Activated naive CD4-positive, alpha-beta T cell treated with anti-CD3 and anti-CD28 coated beads, Interleukin-2, amount 10 ng/mL, durations not matched to agents 7 days and 5 days (primary cell): Measurements from ENCODE around the gene OGFOD2.
A peak's percentile ranks its signal among the peaks of the same experiment; 100 is the strongest.
"Not testable (repeated sequence)": the region's sequence is repeated elsewhere in the genome, so short reads cannot be mapped to it uniquely, and the experiment has no call there.

Experiments used
- CTCF ChIA-PET: fragments of 350-600 bp; sonication (Branson Sonifier 250); formaldehyde crosslinking; loops from one replicate; lab custom pipeline; 2021; ENCODE audit warnings: antibody characterized with exemption; lab: Charles Lee
- DNase-seq: peaks from one replicate; pipeline ENCODE4 v3.0.0-alpha.2; 2020
- H3K27ac Mint-ChIP-seq: one replicate; pipeline ENCODE4 v1.8.0; 2021; ENCODE audit warnings: mild to moderate bottlenecking, moderate library complexity, mixed read lengths
- H3K27me3 Mint-ChIP-seq: one replicate; pipeline ENCODE4 v1.8.0; 2021; ENCODE audit warnings: mild to moderate bottlenecking, mixed read lengths
- H3K36me3 Mint-ChIP-seq: one replicate; pipeline ENCODE4 v1.8.0; 2021; ENCODE audit warnings: mixed read lengths
- H3K4me1 Mint-ChIP-seq: one replicate; pipeline ENCODE4 v1.8.0; 2021; ENCODE audit warnings: mixed read lengths
- H3K4me3 Mint-ChIP-seq: one replicate; pipeline ENCODE4 v1.8.0; 2021; ENCODE audit warnings: mild to moderate bottlenecking, moderate library complexity, mixed read lengths
- H3K9me3 Mint-ChIP-seq: one replicate; pipeline ENCODE4 v1.8.0; 2021; ENCODE audit warnings: mixed read lengths

The OGFOD2 gene

DNA sequence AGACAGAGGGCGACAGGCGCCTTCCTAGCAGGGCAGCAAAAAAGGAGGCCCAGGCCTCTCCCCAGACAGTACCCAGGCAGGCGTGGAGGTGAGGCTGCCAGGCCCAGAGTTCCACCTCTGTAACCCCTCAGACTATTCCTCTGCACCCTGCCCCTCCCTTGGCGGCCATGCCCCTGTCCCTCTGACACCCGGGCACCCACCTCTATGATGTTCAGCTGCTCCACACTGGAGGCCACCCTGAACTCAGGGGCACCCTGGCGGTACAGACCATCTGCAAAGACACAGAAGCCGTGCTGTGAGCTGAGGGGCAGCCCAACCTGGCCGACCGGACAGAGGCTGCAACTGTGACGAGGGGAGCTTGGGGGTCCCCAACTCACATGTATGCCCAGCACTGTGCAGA, 25.5 kb downstream of the OGFOD2 start:
- H3K27me3 Mint-ChIP-seq, result no peaks in the 10 kb centered on the region
- CTCF ChIA-PET, result no interaction called here

DNA sequence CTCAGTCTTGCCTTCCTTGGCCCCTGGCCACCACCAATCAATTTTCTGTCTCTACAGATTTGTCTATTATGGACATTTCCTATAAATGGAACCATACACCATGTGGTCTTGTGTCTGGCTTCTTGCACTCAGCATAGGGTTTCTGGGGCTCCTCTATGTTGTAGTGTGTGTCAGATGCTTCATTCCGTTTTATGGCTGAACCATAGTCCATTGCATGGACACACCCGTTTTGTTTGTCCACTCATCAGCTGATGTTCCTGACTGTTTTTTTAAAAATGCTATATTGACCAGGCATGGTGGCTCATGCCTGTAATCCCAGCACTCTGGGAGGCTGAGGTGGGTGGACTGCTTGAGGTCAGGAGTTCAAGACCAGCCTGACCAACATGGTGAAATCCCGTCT, 26.4 kb downstream of the OGFOD2 start:
- Mint-ChIP-seq H3K27me3 (no peaks in the 10 kb centered on the region), H3K4me3 (no peak overlapping the region), H3K4me1 (no peaks in the 10 kb centered on the region), H3K27ac (no peak overlapping the region), H3K9me3 (no peaks in the 10 kb centered on the region), H3K36me3 (peaks cover 4% of the 10 kb centered on the region)
- no peak for DNase-seq
- CTCF ChIA-PET, result no interaction called here

More for the DNA sequence above, 25.5 kb downstream of the OGFOD2 start:
- DNase-seq, result no peak
- H3K9me3 Mint-ChIP-seq, result no peaks in the 10 kb centered on the region
- H3K27ac Mint-ChIP-seq, result no peak overlapping the region
- H3K4me3 Mint-ChIP-seq, result no peak overlapping the region
- H3K4me1 Mint-ChIP-seq, result no peaks in the 10 kb centered on the region
- H3K36me3 Mint-ChIP-seq, result peaks cover 4% of the 10 kb centered on the region

DNA sequence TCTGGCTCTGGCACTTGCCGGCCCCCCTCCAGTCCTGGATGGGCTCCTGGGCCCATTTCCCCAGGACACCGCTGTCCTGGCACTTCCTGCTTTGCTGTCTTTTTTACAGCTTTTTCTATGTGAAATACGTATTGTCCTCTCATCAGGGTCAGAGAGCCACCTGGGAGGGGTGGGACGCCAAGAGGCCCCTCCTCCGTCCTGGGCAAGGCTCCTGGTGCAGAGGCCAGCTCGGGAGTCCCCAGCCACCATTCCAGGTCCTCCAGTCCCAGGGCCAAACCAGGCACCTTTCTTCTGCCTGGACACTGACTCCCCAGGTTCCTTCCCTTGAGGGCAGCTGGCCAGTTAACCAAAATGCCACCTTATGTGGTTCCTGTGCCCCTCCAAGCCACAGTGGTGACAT, 28.2 kb downstream of the OGFOD2 start:
- Mint-ChIP-seq H3K36me3 (peaks cover 9% of the 10 kb centered on the region), H3K27me3 (no peaks in the 10 kb centered on the region), H3K4me3 (no peak overlapping the region), H3K27ac (peak overlapping the region; percentile 76), H3K9me3 (no peaks in the 10 kb centered on the region), H3K4me1 (no peaks in the 10 kb centered on the region)
- DNase-seq, result no peak
- CTCF ChIA-PET, result no interaction called here

DNA sequence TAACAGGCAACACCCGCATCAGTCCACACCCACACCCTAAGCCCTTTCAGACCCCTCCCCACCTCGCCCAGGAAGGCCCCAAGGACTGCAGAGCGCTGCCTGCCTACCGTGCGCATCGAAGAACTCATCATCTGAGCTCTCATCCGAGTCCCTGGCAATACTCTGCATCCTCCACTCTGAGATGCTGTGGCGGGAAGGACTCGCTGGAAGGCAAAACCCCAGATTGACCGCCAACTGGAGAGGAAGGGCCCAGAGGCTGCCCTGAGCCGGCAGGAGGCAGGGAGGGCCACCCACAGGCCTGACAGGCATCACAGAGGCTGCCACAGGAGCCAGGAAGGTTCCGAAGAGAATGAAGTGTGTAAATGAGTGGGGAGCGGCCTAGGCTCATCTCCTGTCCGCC, 29.2 kb downstream of the OGFOD2 start:
- CTCF ChIA-PET, result no interaction called here
- Mint-ChIP-seq H3K27me3 (no peaks in the 10 kb centered on the region), H3K27ac (no peak overlapping the region), H3K36me3 (peaks cover 13% of the 10 kb centered on the region), H3K4me3 (no peak overlapping the region), H3K9me3 (no peaks in the 10 kb centered on the region), H3K4me1 (no peaks in the 10 kb centered on the region)
- no peak for DNase-seq

DNA sequence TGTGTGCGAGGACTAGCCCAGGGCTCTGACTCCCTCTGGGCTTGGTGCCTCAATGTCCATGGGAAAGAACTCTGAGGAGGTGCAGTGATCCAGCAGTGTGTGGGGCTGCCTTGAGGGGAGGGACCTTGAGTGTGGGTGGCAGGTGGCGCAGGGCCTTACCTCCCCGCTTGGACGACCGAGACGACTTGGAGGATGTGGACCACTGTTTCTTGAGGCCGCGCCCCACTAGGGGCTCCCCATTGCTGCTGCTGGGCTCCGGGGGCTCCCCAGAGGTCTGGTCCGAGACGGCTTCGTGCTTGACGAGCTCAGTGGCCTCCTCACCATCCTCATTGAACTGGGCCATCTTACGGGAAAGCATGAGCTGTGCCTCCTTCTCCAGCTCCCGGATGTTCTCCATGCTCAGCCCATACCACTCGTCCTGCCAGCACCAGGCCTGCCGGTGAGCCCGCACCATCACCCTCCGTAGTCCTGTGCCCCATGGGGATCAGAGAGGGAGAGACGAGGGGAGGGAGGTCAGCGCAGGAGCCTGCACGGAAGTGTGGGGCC, 30.1 kb downstream of the OGFOD2 start:
- H3K27me3 Mint-ChIP-seq, result no peaks in the 10 kb centered on the region
- CTCF ChIA-PET, result no interaction called here
- no peak for DNase-seq

DNA sequence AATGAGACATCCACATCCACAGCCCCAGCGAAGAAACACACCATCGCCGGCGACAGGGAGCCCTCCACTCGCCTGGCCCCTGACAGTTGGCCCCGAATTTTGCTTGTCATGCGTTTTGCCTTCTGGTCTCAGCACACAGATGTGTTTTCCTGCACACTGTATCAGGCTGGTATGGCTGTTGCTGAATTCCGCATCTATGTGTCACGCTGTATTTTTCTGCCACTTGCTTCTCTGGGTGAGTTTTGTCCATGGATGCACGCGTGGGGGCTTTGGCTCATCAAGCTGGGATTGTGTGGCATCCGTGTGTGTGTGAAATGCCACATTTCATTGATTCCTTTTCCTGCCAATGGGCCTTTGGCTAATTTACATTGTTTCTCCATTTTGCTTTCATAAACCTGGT, 31.9 kb downstream of the OGFOD2 start:
- peaks cover 11% of the 10 kb centered on the region for H3K36me3 Mint-ChIP-seq

More for the DNA sequence above, 30.1 kb downstream of the OGFOD2 start:
- no peaks in the 10 kb centered on the region for H3K9me3 Mint-ChIP-seq
- H3K27ac Mint-ChIP-seq, result no peak overlapping the region
- no peak overlapping the region for H3K4me3 Mint-ChIP-seq
- H3K36me3 Mint-ChIP-seq, result peaks cover 13% of the 10 kb centered on the region
- no peaks in the 10 kb centered on the region for H3K4me1 Mint-ChIP-seq

DNA sequence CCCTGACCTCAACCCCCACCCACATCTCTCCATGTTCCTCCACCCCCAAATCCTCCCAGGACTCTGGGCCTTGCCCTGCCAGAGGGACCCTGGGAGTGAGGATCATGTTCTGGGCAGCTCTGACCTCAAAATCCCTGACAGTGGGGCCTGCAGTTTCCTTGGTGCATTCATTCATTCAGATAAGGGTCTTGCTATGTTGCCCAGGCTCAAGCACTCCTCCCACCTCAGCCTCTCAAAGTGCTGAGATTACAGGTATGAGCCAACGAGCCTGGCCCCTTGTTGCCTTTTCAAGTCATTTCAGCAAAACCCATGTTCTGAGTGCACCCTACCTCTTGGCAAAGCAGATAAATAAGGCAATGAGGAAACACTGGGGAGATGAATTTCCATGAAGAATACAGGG, 35.1 kb downstream of the OGFOD2 start:
- Mint-ChIP-seq H3K9me3 (no peaks in the 10 kb centered on the region), H3K4me3 (no peak overlapping the region), H3K27me3 (no peaks in the 10 kb centered on the region), H3K36me3 (peaks cover 13% of the 10 kb centered on the region), H3K4me1 (no peaks in the 10 kb centered on the region), H3K27ac (no peak overlapping the region)
- CTCF ChIA-PET, result no interaction called here
- no peak for DNase-seq

More for the DNA sequence above, 31.9 kb downstream of the OGFOD2 start:
- Mint-ChIP-seq H3K27me3 (no peaks in the 10 kb centered on the region), H3K4me1 (no peaks in the 10 kb centered on the region), H3K4me3 (no peak overlapping the region), H3K9me3 (no peaks in the 10 kb centered on the region), H3K27ac (no peak overlapping the region)
- no peak for DNase-seq
- CTCF ChIA-PET, result no interaction called here

DNA sequence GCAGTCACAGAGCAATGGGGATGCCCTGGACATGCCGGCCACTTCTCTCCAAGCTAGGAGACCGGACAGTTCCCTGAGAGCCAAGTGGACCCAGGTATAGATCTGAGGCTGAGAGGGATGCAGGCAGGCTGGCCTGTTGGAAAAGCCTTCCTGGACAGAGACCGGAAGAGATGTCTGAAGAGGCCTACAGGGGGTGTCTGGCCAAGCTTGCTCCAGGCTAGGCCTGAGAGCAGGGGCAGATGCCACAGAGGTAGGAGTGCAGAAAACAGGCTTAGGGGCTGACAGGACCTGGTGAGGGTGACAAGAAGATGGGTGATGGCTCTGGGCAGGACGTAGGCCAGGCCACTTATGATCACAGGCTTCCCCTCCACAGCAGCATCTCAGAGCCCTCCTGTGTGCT, 35.6 kb downstream of the OGFOD2 start:
- no peak overlapping the region for H3K27ac Mint-ChIP-seq
- H3K4me3 Mint-ChIP-seq, result no peak overlapping the region
- CTCF ChIA-PET, result no interaction called here
- DNase-seq, result no peak
- no peaks in the 10 kb centered on the region for H3K9me3 Mint-ChIP-seq
- no peaks in the 10 kb centered on the region for H3K27me3 Mint-ChIP-seq
- H3K4me1 Mint-ChIP-seq, result no peaks in the 10 kb centered on the region
- peaks cover 14% of the 10 kb centered on the region for H3K36me3 Mint-ChIP-seq

DNA sequence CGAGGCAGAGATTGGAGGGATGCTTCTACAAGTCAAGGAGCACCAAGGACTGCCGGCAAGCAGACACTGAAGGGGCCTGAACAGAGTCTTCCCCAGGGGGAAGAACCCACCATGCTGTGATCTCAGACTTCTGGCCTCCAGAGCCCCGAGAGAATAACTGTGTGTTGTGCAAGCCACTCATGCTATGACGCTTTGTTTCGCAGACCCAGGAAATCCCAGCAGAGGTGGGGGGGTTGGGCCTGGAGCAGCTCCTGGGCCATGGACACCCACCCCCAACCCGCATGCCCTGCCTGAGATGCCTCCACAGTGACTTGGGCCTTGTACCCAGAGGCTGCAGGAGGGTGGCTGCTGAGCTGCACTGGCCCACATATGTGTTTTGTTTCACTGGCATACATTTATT, 36.7 kb downstream of the OGFOD2 start:
- DNase-seq, result no peak
- Mint-ChIP-seq H3K27me3 (no peaks in the 10 kb centered on the region), H3K4me3 (no peak overlapping the region), H3K27ac (no peak overlapping the region), H3K9me3 (no peaks in the 10 kb centered on the region), H3K4me1 (no peaks in the 10 kb centered on the region), H3K36me3 (peaks cover 16% of the 10 kb centered on the region)
- CTCF ChIA-PET, result interaction anchor here (1.3 kb wide), 1 partner anchor 12 kb away, joined by 3 read pairs; no protein-coding TSS in a partner anchor

DNA sequence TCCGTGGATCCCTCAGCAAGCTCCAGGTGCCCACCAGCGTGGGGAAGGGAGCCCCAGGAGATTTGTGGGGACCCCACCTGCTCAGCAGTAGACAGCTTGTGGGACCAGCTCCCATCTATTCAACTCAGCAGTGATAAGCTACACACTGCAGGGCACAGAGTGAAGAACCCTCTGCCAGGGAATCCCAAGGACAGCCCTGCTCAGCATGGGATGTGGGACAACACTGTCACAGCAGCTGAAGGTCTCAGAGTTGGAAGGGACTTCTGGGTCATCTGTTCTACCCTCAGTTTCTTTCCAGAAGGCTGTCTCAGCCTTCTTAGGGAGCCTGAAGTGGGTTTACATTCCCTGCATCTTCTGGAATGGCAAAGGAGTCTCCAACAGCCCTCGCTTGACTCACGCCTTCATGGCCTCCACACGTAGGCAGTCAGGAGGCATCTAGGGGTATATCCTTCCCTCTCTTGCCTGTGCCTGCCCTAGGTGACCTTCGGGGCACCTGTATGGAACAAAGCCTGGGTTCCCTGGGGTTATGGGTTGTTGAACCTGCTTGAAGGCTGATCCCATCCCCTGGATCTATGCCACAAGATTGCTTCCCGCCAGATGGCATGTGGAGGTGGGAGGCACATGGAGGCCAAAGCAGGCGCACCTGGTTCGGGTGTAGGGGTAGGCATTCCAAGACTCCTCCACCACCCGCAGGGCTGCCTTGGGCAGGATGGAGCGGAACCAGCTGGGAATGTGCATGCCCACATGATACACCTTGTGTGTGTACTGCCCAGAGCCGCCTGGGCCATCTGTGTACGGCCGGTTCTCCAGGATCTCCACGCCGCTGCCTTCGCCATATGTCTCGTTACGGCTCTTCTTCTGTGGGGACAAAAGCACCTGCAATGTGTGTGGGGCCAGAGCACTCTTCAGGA, 38.4 kb downstream of the OGFOD2 start:
- CTCF ChIA-PET, result no interaction called here
- no peak for DNase-seq
- Mint-ChIP-seq H3K27ac (no peak overlapping the region), H3K27me3 (no peaks in the 10 kb centered on the region), H3K9me3 (no peaks in the 10 kb centered on the region), H3K4me3 (no peak overlapping the region), H3K4me1 (peaks cover 2% of the 10 kb centered on the region), H3K36me3 (peaks cover 11% of the 10 kb centered on the region)

DNA sequence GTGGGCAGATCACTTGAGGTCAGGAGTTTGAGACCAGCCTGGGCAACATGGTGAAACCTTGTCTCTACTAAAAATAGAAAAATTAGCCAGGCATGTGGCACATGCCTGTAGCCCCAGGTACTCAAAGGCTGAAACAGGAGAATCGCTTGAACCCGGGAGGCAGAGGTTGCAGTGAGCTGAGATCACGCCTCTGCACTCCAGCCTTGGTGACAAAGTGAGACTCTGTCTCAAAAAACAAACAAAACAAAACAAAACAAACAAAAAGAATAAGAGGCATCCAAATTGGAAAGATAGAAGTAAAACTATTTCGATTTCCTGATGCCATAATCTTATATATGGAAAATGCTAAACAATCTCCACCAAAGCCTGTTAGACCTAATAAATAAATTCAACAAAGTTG, 39.4 kb downstream of the OGFOD2 start:
- H3K4me3 Mint-ChIP-seq, H3K27me3 Mint-ChIP-seq, DNase-seq, H3K36me3 Mint-ChIP-seq, H3K27ac Mint-ChIP-seq, H3K4me1 Mint-ChIP-seq, H3K9me3 Mint-ChIP-seq: not testable (repeated sequence)
- CTCF ChIA-PET, result interaction anchor here (0.7 kb wide), 1 partner anchor 28 kb away, joined by 3 read pairs; no protein-coding TSS in a partner anchor

DNA sequence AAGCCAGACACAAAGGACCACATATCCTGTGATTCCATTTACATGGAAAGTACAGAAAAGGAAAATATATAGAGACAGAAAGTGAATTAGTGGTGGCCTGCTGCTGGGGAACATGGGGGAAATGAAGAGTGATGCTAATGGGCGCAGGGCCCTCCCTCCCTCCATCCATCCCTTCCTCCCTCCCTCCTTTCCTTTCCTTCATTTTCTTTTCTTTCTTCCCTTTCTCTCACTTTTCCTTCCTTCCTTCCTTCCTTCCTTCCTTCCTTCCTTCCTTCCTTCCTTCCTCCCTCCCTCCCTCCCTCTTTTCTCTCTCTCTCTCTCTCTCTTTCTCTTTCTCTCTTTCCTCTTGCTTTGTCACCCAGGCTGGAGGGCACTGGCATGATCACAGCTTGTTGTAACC, 42.7 kb downstream of the OGFOD2 start:
- no peak overlapping the region for H3K4me3 Mint-ChIP-seq
- CTCF ChIA-PET, result interaction anchor here (0.6 kb wide), 1 partner anchor 518 kb away, joined by 5 read pairs; no protein-coding TSS in a partner anchor
- H3K27ac Mint-ChIP-seq, result no peak overlapping the region

DNA sequence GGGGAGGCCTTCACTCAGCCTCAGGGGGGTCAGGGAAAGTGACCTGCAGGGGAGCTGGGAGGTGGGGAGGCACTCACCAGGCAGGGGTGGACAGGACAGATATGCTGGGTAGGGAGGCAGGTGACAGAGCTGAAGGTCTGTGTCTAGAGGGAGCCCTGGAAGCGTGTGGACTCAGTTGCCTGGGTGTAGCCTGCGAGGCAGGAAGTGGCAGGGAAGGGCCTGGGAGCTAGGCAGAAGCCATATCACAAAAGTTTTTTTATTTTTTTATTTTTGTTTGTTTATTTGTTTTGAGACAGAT, 44.7 kb downstream of the OGFOD2 start:
- DNase-seq, result no peak
- Mint-ChIP-seq H3K36me3 (peaks cover 9% of the 10 kb centered on the region), H3K4me3 (no peak overlapping the region), H3K27ac (peak overlapping the region; percentile 33), H3K27me3 (no peaks in the 10 kb centered on the region), H3K9me3 (no peaks in the 10 kb centered on the region), H3K4me1 (peaks cover 13% of the 10 kb centered on the region)
- CTCF ChIA-PET, result no interaction called here

More for the DNA sequence above, 42.7 kb downstream of the OGFOD2 start:
- Mint-ChIP-seq H3K36me3 (peaks cover 11% of the 10 kb centered on the region), H3K27me3 (no peaks in the 10 kb centered on the region), H3K9me3 (no peaks in the 10 kb centered on the region), H3K4me1 (peaks cover 8% of the 10 kb centered on the region)
- DNase-seq, result no peak

DNA sequence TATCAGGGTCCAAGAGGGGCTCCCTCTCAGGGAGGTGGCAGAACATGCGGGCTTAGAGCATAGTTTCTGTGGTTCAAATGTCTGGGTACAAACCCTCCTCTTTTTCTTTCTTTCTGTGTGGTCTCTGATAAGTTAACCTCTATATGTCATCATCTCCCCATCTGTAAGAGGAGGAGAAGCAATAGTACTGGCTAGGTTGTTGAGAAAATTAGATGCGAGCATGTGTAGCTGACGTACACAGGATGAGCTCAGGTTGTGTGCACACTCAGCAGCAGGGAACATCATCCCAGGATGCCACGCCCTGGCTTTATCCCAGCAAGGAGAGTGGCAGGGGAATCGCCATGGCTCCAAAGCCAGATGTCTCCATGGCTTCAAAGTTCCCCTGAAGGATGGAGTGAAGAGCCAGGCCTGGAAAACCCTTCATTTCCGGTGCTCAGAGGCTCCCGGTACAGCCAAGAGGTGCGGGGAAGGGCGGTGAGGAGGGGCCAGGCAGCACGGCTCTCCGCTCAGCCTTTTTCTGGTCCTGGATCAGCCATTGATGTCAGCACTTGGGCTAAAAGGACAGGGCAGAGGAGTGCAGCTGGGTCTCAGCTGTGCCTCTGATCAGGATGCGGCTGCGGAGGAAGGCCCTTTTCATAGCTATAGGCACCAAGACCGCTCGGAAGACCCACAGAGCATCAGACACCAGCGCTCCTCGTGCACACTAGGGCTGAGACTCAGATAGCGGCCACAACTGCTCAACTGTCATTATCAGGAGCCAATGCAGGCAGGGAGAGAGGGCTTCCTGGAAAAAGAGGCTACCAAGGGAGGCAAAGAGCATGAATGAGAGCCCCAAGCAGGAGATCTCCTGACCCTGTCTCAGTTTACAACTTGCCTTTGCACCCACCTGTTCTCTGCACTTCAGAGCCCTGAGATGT, 46.9 kb downstream of the OGFOD2 start:
- CTCF ChIA-PET, result no interaction called here
- Mint-ChIP-seq H3K27me3 (no peaks in the 10 kb centered on the region), H3K4me3 (no peak overlapping the region), H3K4me1 (peaks cover 20% of the 10 kb centered on the region), H3K9me3 (no peaks in the 10 kb centered on the region), H3K27ac (no peak overlapping the region), H3K36me3 (peaks cover 6% of the 10 kb centered on the region)
- DNase-seq, result no peak
